Esophagus muscularis mucosa (tissue), 4 donors: ENCODE results near the gene FAM76A. TPM values are rescaled to one million over a fixed set of nuclear protein-coding genes. Genes with fewer than 3 reads are reported as not detected.

Experiments used
- DNase-seq: peaks from one replicate; pipeline ENCODE4 v3.0.0-alpha.2; 2017; ENCODE audit errors: extremely low spot score
- H3K27ac ChIP-seq, 4 donors: fragments of 200-600 bp; sonication (generic); replicated peaks in 1 of 4; 1 replicate in 3 of 4; 2 replicates in 1 of 4; pipeline ENCODE4 v1.5.1; 2016 to 2019; ENCODE audit warnings: mild to moderate bottlenecking in 1 of 4
- H3K27me3 ChIP-seq, 4 donors: fragments of 200-600 bp; sonication (generic); one replicate each; pipeline versions ENCODE4 v1.5.1 to v1.6.0; 2016 to 2019
- H3K36me3 ChIP-seq, 4 donors: fragments of 200-600 bp; sonication (generic); one replicate each; pipeline ENCODE4 v1.5.1; 2016 to 2019
- H3K4me1 ChIP-seq, 4 donors: fragments of 200-600 bp; sonication (generic); one replicate each; pipeline ENCODE4 v1.5.1; 2016 to 2019
- H3K4me3 ChIP-seq, 4 donors: fragments of 200-600 bp; sonication (generic); 1 replicate in 2 of 4; 2 replicates in 2 of 4; pipeline ENCODE4 v1.5.1; 2016 to 2019; ENCODE audit warnings: mild to moderate bottlenecking in 4 of 4, moderate library complexity in 1 of 4
- H3K9me3 ChIP-seq, 4 donors: fragments of 200-600 bp; sonication (generic); 1 replicate in 3 of 4; 2 replicates in 1 of 4; pipeline ENCODE4 v1.5.1; 2016 to 2019
- EP300 ChIP-seq: sonication (generic); formaldehyde crosslinking; IDR thresholded peaks from one replicate; pipeline ENCODE4 v1.6.1; 2017; ENCODE audit warnings: antibody characterized with exemption
- POLR2A ChIP-seq: fragments of 450-650 bp; IDR thresholded peaks from one replicate; pipeline ENCODE4 v1.6.1; 2017; ENCODE audit warnings: antibody characterized with exemption, moderate library complexity, mild to moderate bottlenecking, low read depth
- POLR2AphosphoS5 ChIP-seq, 2 donors: sonication (generic); formaldehyde crosslinking; IDR thresholded peaks; one replicate each; pipeline ENCODE4 v1.6.1; 2017; ENCODE audit warnings: antibody characterized with exemption in 2 of 2
- WGBS: methylation state at CpG from one replicate; pipeline ENCODE4 v1.1.5; 2018; 5-methylcytosine and 5-hydroxymethylcytosine counted together
- intact Hi-C: fragments of 100-400 bp; cut with DNase I; formaldehyde crosslinking; loops from one replicate; pipeline ENCODE4 v1.15.1; 2023
- total RNA-seq, 4 donors: library from RNA; depleted of rRNA; stranded (reverse); fragments of >200 nt; gene quantifications; one replicate each; pipeline versions ENCODE4 v1.1.0 to v1.2.1, GENCODE V29; 2016
- TF ChIP-seq, protein P1 (sequence below), 3 experiments: fragments of 200-600 bp in 2 of 3; fragments of 450-650 bp in 1 of 3; sonication (generic) in 2 of 3; IDR thresholded peaks; one replicate each; pipeline ENCODE4 v1.5.1; 2017 to 2019; ENCODE audit warnings: antibody characterized with exemption in 3 of 3, mild to moderate bottlenecking in 2 of 3, moderate library complexity in 1 of 3

Gene FAM76A
- total RNA-seq, 4 donors from 2014 or later = 15.6 to 17.4 (median 16.6) TPM

DNA sequence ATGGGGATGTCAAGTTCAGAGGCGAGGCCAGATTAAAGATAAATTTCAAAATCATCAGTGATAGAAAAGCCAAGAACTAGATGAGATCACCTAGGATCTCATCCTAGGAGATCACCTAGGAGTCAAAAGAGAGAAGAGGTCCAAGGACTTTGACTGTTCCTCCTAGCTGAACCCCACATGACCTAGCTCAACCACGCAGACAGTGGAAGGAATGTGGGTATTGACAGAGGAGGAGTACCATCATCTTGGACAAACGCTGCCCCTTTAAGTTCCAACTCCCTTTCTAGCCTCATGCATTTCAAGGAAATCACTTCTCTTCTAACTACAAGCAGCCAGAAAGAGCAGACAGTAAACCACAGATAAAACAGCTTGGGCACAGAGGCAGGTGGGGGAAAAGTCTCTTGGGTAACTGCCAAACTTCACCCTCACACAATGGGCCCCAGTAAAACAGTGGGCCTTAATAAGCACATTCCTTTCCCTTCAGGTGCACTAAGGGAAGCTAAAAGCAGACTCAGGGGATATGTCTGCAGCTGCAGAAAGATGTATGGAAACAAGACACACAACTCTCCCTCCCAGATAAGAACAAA is 12.5 kb upstream of the FAM76A start:
- DNase-seq = no peak

GRCh38 chr1:27713869-27714513 is 11.8 kb upstream of the FAM76A start:
- no peak overlapping the region for H3K27ac ChIP-seq
- H3K4me1 ChIP-seq = no peaks in the 10 kb centered on the region
- TF ChIP-seq POLR2AphosphoS5 (IDR thresholded peaks at IDR 0.05) = no peak
- no peak for TF ChIP-seq POLR2A
- TF ChIP-seq, protein P1, sequence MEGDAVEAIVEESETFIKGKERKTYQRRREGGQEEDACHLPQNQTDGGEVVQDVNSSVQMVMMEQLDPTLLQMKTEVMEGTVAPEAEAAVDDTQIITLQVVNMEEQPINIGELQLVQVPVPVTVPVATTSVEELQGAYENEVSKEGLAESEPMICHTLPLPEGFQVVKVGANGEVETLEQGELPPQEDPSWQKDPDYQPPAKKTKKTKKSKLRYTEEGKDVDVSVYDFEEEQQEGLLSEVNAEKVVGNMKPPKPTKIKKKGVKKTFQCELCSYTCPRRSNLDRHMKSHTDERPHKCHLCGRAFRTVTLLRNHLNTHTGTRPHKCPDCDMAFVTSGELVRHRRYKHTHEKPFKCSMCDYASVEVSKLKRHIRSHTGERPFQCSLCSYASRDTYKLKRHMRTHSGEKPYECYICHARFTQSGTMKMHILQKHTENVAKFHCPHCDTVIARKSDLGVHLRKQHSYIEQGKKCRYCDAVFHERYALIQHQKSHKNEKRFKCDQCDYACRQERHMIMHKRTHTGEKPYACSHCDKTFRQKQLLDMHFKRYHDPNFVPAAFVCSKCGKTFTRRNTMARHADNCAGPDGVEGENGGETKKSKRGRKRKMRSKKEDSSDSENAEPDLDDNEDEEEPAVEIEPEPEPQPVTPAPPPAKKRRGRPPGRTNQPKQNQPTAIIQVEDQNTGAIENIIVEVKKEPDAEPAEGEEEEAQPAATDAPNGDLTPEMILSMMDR (IDR thresholded peaks at IDR 0.05) = no peak
- TF ChIP-seq EP300 = no peak
- no peak overlapping the region for H3K4me3 ChIP-seq
- no peaks in the 10 kb centered on the region for H3K27me3 ChIP-seq
- intact Hi-C loops = no loop called here
- H3K36me3 ChIP-seq = no peaks in the 10 kb centered on the region
- peaks cover 0 to 7% (median 0%) of the 10 kb centered on the region in 4 donors for H3K9me3 ChIP-seq
- WGBS = 77% methylated on average over 3 of the region's 3 CpGs
- no peak for DNase-seq

More for the DNA sequence above, 12.5 kb upstream of the FAM76A start:
- Histone ChIP-seq H3K4me3 (no peak overlapping the region), H3K36me3 (no peaks in the 10 kb centered on the region), H3K4me1 (no peaks in the 10 kb centered on the region), H3K27ac (no peak overlapping the region), H3K27me3 (no peaks in the 10 kb centered on the region), H3K9me3 (peaks cover 0 to 7% (median 0%) of the 10 kb centered on the region in 4 donors)
- WGBS = 58% methylated on average over 3 of the region's 3 CpGs
- TF ChIP-seq, protein P1 (IDR thresholded peaks at IDR 0.05) = no peak
- TF ChIP-seq EP300 (no peak), POLR2A (no peak), POLR2AphosphoS5 (IDR thresholded peaks at IDR 0.05) (no peak)
- intact Hi-C loops = no loop called here

- no peaks in the 10 kb centered on the region for H3K4me1 ChIP-seq
- intact Hi-C loops = no loop called here
Observed at GRCh38 chr1:27716262-27716895, 9.4 kb upstream of the FAM76A start.

DNA sequence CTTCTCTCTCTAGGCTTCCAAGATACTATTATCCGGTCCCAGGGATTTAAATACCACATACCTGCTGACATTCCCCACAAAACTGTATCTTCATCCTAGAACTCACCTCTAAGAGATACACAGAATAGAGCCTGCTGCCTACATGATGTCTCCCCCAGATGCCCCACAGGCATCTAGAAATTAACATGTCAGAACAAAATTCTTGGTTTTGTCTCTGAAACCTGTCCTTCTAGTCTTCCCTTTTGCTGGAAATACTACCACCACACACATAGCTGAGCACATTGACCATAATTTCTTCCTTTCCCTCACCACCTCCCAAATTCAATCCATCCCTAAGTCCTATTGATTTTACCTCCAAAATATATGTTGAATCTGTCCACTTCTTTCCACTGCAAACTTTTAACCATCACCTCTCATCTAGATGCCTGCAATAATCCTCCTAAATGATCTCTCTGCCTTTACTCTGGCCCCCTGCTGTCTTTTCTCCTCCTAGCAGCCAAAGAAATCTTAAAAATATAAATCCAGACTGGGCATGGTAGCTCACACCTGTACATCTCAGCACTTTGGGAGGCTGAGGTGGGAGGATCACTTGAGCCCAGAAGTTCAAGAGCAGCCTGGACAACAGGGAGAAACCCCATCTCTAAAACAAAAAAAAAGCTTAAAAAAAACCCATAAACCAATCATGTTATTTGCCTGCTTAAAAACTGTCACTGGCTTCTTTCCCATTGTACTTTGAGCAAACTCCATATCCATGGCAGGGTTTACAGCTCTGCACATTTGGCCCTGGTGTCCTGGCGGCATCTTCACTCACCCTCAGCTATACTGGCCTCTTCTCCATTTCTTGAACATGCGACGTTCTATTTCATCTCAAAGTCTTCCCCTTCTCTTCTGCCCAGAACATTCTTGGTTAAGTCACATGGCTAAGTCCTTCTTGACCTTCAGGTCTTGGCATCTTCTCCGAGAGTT is 6.2 kb upstream of the FAM76A start:
- intact Hi-C loops = loop anchor here (10.0 kb wide), 1 partner anchor 115 kb away; the partner anchor contains the start of gene PPP1R8

More at GRCh38 chr1:27716262-27716895, 9.4 kb upstream of the FAM76A start:
- TF ChIP-seq, protein P1 (IDR thresholded peaks at IDR 0.05) = no peak
- TF ChIP-seq POLR2AphosphoS5 (IDR thresholded peaks at IDR 0.05) (no peak), EP300 (no peak), POLR2A (no peak)
- H3K9me3 ChIP-seq = peaks cover 0 to 7% (median 0%) of the 10 kb centered on the region in 4 donors
- DNase-seq = no peak
- H3K4me3 ChIP-seq = no peak overlapping the region
- H3K27me3 ChIP-seq = no peaks in the 10 kb centered on the region
- H3K36me3 ChIP-seq = no peaks in the 10 kb centered on the region
- H3K27ac ChIP-seq = no peak overlapping the region
- WGBS = 78% methylated on average over 2 of the region's 2 CpGs

More for the DNA sequence above, 6.2 kb upstream of the FAM76A start:
- Histone ChIP-seq H3K27ac (no peak overlapping the region), H3K4me3 (no peak overlapping the region), H3K27me3 (no peaks in the 10 kb centered on the region), H3K9me3 (peaks cover 0 to 7% (median 0%) of the 10 kb centered on the region in 4 donors), H3K36me3 (no peaks in the 10 kb centered on the region), H3K4me1 (peaks cover 0 to 2% (median under 1%) of the 10 kb centered on the region in 4 donors)
- DNase-seq = no peak
- WGBS = 73% methylated on average over 5 of the region's 5 CpGs
- TF ChIP-seq POLR2AphosphoS5 (IDR thresholded peaks at IDR 0.05) = no peak
- TF ChIP-seq POLR2A = no peak
